ENCODE results near the gene CKAP2L. TPM values are rescaled to one million over a fixed set of nuclear protein-coding genes. Genes with fewer than 3 reads are reported as not detected.

The CKAP2L gene
- polyA plus RNA-seq, 1 donor from 2014 or later: 0.78 TPM

- no peak overlapping the region for H2AFZ ChIP-seq (ENCODE audit: low read depth, low read length)
- no peaks in the 10 kb centered on the region for H3K79me2 ChIP-seq (replicated peaks; ENCODE audit: insufficient read depth, low read length)
- no peak overlapping the region for H3K9ac ChIP-seq (ENCODE audit: low read length)
- H3K27ac ChIP-seq (ENCODE audit: low read length): no peak overlapping the region
- H3K9me3 ChIP-seq (ENCODE audit: low read length): no peaks in the 10 kb centered on the region
- no peaks in the 10 kb centered on the region for H3K27me3 ChIP-seq (ENCODE audit: insufficient read depth, low read depth, low read length)
- TF ChIP-seq MXI1 (conservative IDR thresholded peaks at IDR 0.05; ENCODE audit: poor library complexity, severe bottlenecking) (no peak), EP300 (conservative IDR thresholded peaks at IDR 0.05; ENCODE audit: poor library complexity, severe bottlenecking) (no peak), EZH2 (IDR thresholded peaks at IDR 0.05; ENCODE audit: borderline replicate concordance, insufficient read depth, low read length, poor library complexity, severe bottlenecking) (no peak), SMC3 (conservative IDR thresholded peaks at IDR 0.05; ENCODE audit: poor library complexity) (no peak), CTCF (IDR thresholded peaks at IDR 0.05; ENCODE audit: poor library complexity, severe bottlenecking) (no peak), POLR2AphosphoS5 (IDR thresholded peaks at IDR 0.05) (no peak), RAD21 (conservative IDR thresholded peaks at IDR 0.05) (no peak), TAF1 (IDR thresholded peaks at IDR 0.05; ENCODE audit: low read depth) (no peak), REST (IDR thresholded peaks at IDR 0.05; ENCODE audit: borderline replicate concordance) (no peak)
- H3K36me3 ChIP-seq (ENCODE audit: insufficient read depth, low read length): no peaks in the 10 kb centered on the region
- H3F3A ChIP-seq (ENCODE audit: insufficient read depth, low read length, poor library complexity, severe bottlenecking): no peaks in the 10 kb centered on the region
- no peak overlapping the region for H3K4me3 ChIP-seq (ENCODE audit: low read length)
- no peaks in the 10 kb centered on the region for H3K9me2 ChIP-seq (ENCODE audit: insufficient read depth, low read length)
- H4K20me1 ChIP-seq (ENCODE audit: insufficient read depth): no peaks in the 10 kb centered on the region
- no peak overlapping the region for H3K4me2 ChIP-seq (ENCODE audit: low read length)
These were observed 64.3 kb downstream of the CKAP2L start for GRCh38 chr2:112699984-112700667.

GRCh38 chr2:112698834-112699515, 65.4 kb downstream of the CKAP2L start:
- no peaks in the 10 kb centered on the region for H3F3A ChIP-seq (ENCODE audit: insufficient read depth, low read length, poor library complexity, severe bottlenecking)
- no peak overlapping the region for H3K9ac ChIP-seq (ENCODE audit: low read length)
- H3K9me2 ChIP-seq (ENCODE audit: insufficient read depth, low read length): no peaks in the 10 kb centered on the region
- H3K36me3 ChIP-seq (ENCODE audit: insufficient read depth, low read length): no peaks in the 10 kb centered on the region
- no peaks in the 10 kb centered on the region for H3K79me2 ChIP-seq (replicated peaks; ENCODE audit: insufficient read depth, low read length)
- no peak overlapping the region for H2AFZ ChIP-seq (ENCODE audit: low read depth, low read length)
- H3K27ac ChIP-seq (ENCODE audit: low read length): no peak overlapping the region
- no peaks in the 10 kb centered on the region for H4K20me1 ChIP-seq (ENCODE audit: insufficient read depth)
- no peaks in the 10 kb centered on the region for H3K27me3 ChIP-seq (ENCODE audit: insufficient read depth, low read depth, low read length)
- TF ChIP-seq POLR2AphosphoS5 (IDR thresholded peaks at IDR 0.05) (no peak), TAF1 (IDR thresholded peaks at IDR 0.05; ENCODE audit: low read depth) (no peak), MXI1 (conservative IDR thresholded peaks at IDR 0.05; ENCODE audit: poor library complexity, severe bottlenecking) (no peak), CTCF (IDR thresholded peaks at IDR 0.05; ENCODE audit: poor library complexity, severe bottlenecking) (no peak), RAD21 (conservative IDR thresholded peaks at IDR 0.05) (no peak), EP300 (conservative IDR thresholded peaks at IDR 0.05; ENCODE audit: poor library complexity, severe bottlenecking) (no peak), REST (IDR thresholded peaks at IDR 0.05; ENCODE audit: borderline replicate concordance) (no peak), SMC3 (conservative IDR thresholded peaks at IDR 0.05; ENCODE audit: poor library complexity) (no peak), EZH2 (IDR thresholded peaks at IDR 0.05; ENCODE audit: borderline replicate concordance, insufficient read depth, low read length, poor library complexity, severe bottlenecking) (no peak)
- no peak overlapping the region for H3K4me3 ChIP-seq (ENCODE audit: low read length)
- H3K9me3 ChIP-seq (ENCODE audit: low read length): no peaks in the 10 kb centered on the region
- no peak overlapping the region for H3K4me2 ChIP-seq (ENCODE audit: low read length)
